ENCODE data around the gene ITPR2. TPM values are rescaled to one million over a fixed set of nuclear protein-coding genes. Genes with fewer than 3 reads are reported as not detected.

ITPR2 gene
- total RNA-seq, 1 experiment from 2014 or later = 9.3 TPM

DNA sequence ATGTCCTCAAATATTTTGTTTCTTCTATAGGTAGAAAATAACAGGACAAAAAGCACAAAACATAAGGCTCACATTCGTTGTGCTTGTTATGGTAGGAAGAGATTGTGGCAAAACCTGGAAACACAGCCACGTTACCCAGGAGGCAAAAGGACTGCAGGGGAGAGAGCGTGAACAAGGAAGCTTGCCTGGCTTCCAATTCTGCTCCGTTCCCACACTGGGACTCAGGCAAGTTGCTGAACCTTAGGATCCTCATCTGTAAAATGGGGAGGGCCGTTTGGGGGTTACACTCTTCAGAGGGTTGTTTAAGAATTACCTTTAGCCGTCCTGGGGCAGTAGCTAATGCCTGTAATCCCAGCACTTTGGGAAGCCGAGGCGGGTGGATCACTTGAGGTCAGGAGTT, 432.4 kb downstream of the ITPR2 start:
- no peak for DNase-seq (ENCODE audit: low spot score)

DNA sequence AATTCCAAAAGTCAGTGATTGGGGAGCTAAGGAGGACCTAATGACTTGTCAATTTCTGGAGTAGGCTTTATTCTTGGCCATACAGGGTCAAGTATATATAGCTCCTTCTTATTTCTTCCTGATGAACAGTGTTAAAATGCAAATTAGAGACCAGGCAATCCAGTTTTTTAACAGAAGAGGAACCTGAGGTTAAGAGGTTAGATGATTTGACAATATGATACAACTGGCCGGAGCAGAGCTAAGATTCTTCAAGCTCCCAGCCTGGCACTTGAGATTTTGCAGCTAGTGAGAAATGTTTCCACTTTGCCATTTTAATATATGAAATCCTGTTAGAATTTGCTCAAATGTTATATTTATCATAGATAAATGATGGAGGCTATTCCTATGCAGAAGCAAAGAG, 433.6 kb downstream of the ITPR2 start:
- DNase-seq (ENCODE audit: low spot score) = no peak

DNA sequence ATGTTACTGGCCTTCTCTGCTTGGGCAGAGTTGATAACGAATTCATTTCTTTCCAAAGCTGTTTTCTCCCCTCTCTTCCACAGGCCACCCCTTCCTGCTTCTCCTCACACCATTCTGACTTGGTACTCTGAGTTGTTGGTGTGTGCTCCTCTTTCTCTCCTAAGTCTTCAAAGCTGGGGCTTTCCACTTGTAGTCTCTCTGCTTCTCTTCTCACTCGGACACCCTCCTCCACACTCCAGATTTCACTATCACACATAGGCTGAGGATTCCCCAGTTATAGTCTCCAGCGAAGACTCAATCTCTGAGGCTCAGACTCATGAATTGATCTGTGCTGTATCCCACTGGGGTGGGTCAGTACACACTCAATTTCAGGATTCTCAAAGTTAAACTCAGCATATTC, 436.6 kb downstream of the ITPR2 start:
- DNase-seq (ENCODE audit: low spot score) = no peak

DNA sequence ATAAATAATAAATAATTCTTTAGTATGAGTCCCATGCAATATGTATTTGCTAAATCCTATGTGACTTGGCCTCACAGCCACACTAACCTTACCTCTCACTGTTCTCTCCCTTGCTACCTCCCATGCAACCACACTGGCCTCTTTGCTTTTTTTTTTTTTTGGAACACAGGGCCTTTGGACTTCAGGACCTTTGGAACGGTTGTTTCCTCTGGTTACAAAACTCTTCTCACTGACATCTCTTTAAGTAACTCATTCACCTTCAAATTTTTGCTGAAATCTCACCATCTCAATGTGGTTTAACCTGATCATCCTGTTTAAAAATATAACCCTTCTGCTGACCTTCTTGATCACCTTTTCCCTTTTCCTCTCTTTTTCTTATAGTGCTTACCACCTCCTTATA, 443.7 kb downstream of the ITPR2 start:
- DNase-seq (ENCODE audit: low spot score) = no peak

DNA sequence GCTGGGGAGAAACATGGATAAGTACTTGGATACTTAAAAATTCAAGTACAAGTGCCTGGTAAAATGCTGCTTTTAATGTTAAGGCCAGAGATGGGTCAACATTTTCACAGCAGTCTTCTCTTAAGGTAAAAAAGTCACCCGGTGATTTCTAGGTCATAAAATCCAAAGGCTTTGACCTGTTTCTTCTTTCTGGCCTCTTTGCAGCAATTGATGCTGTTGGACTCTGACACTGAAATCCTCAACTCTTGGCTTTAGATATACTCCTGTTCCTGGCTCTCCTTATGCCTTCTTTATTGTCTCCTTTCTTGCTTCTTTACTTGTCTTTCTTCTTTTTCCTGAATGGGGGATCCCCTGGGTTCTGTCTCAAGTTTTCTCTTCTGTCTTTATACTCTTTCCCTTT, 448.5 kb downstream of the ITPR2 start:
- no peak for DNase-seq (ENCODE audit: low spot score)

DNA sequence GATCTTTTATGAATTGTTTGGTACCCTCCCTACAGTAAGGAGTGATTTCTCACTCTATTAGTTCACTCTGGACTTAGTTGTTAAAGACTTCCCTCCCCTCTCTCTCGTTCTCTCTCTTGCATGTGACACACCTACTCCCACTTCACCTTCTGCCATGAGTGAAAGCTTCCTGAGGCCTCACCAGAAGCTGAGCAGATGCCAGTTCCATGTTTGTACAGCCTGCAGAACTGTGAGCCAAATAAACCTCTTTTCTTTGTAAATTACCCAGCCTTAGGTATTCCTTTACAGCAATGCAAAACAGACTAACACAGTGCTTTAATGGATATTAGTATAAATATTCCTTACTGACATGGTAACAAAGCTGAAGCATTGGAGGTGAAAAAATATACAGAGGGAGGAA, 450.0 kb downstream of the ITPR2 start:
- no peak for DNase-seq (ENCODE audit: low spot score)

DNA sequence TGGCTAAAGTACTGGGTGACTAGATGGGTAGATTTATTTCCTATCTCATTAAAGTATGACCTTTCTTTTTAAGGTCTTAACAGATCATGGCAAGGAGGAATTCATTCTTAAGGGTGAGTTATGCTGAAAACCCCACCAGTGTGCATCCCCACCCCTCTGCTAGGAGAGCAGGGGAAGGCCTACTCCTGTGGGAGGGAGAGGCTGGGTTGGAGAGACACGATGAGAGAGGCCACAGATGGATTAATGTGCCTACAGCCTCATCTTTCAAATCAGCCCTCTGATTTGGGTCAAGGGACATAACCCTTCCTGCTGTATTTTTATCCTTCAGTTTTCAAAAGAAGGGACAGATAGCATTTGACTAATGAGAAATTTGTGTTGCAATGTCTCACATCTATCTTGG, 452.1 kb downstream of the ITPR2 start:
- DNase-seq (ENCODE audit: low spot score) = no peak

DNA sequence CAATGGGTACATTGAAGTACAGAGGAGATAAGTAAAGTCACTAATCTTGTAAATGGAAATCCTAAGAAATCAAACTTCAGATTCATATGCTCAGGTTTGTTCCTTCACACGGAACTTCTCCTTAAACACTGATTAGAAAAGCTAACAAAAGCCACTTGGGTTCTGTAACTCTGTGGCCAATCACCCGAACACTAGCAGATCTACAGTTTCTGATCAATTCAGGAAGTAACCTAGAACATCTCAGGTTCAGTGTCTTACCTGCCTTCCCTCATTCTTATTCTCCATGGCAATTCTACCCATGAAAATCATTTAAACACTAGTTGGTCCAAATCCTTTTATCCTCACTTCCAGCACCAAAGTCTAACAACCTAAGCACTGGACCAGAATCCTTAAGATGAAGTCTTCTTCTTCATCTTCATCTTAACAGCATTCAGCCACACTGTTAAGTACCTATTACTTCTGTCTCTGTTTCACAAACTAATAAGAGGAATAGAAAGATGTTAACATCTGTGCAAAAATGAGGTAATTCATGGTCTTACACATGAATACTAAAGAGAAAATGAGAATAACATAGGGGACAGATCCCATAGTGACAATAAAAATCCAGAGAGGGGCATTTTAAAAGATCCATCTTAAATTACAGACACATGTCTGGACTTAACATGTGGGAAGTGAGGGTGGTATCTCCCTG, 453.1 kb downstream of the ITPR2 start:
- no peak for DNase-seq (ENCODE audit: low spot score)

DNA sequence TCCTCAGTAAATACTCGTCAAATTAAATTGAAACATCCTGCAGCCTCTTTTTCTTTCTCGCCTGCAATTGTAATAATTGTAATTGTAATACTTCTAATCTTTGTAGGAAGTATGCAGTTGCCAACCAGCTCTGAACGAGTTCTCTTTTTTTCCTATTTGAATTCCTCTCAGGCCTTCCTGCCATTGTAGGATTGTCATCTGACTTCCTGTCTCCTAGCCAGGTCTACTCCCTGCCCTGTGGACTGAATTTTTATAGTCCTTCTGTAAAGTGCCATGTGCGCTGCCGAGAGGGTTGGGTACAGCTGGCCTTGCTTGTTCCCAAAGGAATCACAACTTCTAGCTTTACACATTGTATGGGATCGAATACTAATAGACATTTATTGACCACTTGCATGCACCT, 454.3 kb downstream of the ITPR2 start:
- no peak for DNase-seq (ENCODE audit: low spot score)

DNA sequence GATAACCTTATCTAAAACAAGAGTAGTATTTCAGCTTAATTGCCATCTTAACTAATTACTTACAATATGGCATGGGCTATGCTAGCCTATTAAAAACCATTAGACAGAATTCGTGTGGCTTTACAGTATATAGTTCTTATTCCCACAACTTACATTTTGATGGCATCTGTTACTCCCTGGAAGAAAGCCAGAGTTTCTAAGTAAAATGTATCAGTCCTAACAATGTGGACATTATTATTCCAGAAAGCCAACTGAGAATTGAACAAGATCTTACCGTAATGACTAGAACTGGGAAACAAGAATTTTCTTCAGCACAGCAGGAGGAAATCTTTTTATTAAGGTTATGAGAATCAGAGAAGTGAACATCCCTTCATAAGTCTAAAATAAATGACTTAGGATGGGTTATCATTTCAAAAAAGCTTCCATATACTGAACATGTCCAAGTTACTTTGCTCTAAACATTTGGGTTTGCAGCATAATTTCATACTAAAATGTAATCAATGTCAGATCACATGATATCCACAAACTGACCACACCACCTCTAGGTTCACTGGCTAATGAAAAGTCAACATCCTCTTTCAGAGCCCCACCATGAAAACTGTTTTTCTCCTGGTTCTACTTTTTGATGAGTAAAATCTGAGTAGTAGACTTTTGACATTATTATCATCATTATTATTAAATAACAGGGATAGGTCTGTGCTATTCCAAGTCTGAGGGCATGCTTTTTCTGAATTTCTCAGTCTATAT, 457.9 kb downstream of the ITPR2 start:
- no peak for DNase-seq (ENCODE audit: low spot score)

DNA sequence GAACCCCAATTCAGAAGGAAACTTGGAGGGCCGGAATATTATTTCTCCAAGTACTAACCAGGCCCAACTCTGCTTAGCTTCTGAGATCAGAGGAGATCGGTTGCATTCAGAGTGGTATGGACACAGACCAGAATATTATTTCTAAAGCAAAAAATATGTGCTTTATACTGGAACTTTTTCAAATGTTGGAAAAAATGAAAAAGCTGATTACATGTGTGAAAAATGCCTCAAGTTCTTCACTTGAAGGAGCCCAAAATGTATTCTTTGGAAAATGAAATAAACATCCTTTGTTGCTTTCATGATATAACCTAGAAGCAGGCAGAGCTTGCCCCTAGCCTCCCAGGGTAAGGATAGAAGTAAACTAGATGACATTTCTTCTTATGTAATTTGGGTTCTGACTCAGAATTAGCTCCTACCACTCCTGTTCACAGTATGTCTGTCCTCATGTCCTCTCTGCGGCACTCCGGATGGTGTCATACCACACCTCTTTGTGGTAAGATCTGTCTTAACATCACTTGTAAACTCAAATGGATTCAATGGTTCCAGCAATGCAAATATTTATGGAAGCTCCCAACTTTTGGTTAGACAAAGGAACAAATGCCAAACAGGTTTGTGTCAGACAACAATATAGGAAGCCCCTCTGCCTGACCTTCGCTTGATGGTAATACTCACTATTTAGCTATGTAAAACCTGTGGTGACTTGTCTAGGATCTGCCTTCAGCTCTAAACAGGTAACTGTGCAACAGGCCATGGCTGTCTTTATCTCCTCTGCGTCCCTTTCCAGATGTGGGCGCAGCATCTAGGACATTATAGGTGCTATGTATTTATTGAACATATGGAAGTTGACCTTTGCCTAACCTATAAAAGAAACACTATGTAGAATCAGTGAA, 459.1 kb downstream of the ITPR2 start:
- no peak for DNase-seq (ENCODE audit: low spot score)

DNA sequence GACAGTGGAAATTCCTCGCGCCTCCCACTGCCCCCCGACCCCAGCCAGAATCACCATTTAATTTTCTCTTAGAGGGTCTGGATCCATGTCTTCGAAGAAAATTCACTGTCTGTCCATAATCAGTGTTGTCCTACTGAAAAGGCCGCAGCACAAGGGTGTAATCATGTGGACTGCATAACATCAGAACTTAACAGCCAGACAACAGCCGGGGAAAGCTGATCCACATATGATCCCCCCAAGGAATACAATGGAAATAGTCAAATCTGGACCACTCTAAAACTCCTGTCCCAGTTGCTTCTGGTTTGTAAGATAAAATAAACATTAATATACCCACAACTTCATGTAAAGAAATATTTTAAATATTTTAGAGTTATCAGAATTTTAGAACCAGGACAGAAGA, 460.1 kb downstream of the ITPR2 start:
- no peak for DNase-seq (ENCODE audit: low spot score)

DNA sequence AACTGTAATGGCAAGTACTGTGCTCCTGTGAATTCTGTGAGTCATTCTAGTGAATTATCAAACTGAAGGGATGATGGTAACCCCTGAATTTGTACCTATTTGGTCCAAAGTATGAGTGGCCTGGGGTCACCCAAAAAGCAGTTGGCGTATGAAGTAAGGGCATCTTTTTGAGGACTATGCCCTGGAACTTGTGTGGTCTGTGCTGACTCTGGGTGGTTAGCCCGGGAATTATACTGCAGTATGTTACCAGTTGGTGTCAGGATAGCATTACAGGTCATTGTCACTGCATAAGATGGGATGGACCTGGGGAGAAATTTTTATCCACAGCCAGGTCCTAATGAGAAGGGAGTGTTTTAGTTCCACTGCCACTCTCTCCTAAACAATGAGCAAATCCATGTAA, 462.9 kb downstream of the ITPR2 start:
- DNase-seq (ENCODE audit: low spot score) = no peak

DNA sequence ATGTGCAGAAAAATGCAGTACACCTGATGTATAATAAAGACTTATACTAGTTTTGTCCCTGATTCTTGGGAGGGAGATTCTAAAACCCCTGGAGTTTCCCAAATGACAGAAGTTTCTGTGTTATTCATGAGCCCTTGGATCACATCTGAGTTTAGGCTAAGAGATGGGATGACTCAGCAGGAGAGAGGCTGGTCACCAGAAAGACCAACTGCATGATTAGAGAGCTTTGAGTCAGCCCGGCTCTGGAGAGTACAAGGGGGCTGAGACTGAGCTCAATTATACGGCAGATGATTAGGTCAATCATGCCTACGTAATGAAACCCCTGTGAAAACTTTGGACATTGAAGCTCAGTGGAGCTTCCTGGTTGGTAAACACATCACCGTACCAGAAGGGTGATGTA, 463.4 kb downstream of the ITPR2 start:
- DNase-seq (ENCODE audit: low spot score) = peak; percentile 72

DNA sequence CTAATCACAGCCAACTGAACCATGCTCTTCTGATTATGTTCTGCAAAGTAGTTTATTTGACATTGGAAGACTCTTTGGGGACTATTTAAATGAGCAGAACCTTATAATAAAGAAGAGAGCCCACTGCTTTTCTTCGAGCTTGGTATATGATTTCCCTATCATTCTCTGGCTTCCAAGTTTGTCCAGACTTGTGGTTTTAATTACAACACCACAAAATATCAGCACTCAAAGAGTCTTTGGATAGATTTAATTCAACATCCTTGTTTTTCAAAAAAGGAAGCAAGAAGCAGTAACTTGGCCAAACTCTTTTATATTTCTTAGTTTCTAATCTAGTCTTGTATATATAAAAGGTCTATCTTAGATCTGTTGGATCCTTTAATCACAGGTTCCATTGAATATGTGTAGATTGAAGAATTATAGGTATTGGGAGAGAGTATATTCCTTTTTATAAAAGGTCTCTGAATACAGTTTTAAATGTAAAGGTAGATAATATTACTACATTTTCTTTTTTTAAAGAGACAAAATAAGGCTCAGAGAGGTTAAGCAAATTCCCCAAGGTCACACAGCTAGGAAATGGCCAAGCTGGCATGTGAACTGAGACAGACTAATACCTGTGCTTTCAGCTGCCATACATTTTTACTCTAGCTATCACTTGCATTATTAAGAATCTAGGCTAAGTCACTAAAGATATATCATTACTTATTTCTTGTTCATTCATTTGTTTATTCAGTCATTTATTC, 464.8 kb downstream of the ITPR2 start:
- DNase-seq (ENCODE audit: low spot score) = no peak

DNA sequence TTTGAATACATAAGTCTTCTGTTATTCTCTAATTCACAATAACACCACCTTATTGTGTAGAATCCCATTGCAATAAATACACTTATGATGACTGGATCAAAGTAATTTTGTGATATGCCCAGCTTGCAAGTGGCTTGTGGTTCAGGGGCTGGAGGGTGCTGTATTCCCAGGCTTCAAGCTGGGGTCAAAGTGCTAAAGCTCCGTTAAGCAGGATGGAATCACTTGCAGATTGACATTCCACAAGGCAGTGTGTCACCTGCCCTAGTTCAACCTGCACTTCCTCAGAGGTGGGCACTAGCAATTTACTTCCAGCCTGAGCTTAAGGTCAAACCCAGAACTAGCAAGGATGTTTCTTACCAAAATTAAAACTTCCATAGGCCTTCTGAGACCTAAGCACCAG, 471.0 kb downstream of the ITPR2 start:
- DNase-seq (ENCODE audit: low spot score) = no peak

DNA sequence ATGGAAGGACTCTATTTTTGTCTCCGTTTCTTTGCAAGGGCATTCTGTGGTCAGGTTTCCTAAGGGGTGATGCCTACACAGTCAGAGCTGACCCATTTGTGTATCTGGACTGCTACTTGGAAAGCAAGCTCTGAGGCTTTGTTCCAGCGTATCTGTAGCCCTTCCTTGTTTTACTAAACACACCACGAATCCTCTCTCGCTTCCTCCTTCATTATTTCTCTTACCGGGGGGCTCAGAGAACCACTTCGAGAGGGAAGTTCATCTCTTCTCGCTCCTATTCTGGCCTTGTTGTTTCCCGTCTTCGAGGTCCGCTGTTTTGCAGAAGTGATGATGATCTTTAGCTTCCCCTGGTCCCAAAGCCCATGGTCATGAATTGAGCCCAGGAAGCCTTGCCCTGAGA, 472.9 kb downstream of the ITPR2 start:
- no peak for DNase-seq (ENCODE audit: low spot score)

DNA sequence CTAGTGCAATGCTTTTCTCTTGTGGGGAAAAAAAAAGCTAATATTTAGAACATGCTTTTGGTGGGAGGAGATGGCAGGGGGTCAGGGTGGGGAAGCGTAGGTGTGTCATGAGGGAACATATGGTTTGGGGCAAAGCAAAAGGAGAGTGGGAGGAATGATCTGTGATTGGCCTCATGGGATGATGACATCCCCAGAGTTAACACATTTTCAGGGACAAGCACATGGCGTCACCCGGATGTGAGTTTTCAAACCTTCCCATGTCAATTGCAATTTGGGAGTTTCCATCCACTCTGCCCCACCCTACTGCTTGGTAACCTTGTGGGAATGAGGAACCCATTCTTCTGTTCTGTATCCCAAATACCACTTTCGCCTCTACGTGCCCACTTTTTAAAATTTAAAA, 473.4 kb downstream of the ITPR2 start:
- DNase-seq (ENCODE audit: low spot score) = no peak

DNA sequence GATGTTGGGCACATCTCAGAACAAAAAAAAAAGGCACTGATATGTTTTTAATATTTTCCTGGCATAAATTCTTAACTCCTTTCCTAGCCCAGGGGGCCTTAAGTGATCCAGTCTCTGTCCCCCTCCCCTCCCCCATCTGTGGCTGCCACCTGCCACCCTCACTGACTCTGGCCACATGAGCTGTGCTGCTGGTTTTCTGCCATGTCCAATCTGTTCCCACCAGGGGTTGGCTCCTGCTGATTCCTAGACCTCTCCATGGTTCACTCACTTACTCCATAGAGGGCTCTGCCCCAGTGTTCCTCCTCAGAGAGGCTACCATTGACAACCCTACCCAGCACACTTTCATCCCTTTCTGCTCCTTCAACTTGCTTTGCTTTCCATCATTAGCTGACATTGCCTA, 474.3 kb downstream of the ITPR2 start:
- no peak for DNase-seq (ENCODE audit: low spot score)

DNA sequence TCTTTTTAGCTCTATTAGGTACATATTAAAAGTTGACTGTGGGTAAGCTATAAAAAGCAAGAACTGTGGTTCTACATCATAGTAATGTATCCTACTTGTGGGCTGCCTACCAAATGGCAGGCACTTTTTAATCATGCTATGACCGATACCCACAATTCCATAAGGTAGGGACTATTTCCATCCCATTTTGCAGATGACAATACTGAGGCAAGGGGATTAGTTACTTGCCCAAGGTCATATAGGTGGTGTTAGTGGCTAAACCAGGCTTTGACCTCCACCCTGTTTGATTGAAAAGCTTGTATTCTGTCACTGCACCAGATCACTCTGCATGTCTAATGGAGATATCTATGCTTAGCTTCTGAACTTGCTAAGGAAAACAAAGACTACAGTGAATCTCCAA, 485.7 kb downstream of the ITPR2 start:
- DNase-seq (ENCODE audit: low spot score) = no peak

DNA sequence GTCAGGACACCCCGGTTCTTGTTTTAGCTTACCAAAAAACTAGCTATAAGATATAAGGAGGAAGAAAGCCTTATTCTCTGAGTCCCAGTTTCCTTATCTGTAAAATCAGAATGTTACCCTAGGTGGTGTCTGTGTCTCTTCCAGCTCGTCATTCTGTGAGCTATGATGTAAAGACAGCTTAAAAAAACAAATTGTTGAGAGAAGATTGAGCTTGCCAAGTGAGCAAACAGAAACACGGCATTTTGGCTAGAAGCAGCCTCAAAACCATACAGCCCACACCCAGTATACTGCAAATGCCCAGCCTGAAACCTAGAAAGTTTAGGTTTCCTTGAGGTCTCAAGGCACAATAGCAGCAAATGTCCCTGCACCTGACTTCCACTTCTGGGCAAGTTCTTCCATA, 486.3 kb downstream of the ITPR2 start:
- no peak for DNase-seq (ENCODE audit: low spot score)

DNA sequence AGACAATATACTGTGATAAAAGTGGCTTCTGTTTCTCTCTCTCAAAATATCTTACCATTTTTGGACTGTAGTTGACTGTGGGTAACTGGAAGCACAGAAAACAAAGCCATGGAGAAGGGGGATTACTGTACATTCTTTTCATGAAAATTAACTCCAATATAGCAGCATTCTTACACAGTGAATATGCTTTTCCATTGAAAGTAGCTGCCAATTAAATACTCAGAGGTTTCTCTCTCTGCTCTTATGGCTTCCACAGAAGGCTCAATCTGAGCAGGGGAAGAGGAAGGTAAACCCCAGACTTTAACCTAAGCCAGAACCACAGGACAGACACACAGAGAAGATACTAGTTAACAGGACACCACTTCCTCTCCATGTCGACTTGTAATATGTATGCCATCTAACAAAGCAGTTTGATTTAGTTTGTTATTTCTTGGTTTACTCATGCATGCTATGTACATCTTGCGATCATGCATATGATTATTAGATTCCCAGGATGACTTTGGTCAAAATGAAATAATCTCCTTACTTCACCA, 487.5 kb downstream of the ITPR2 start:
- DNase-seq (ENCODE audit: low spot score) = no peak

All from H4 (cell line).